Left lung (tissue), 10 donors: ENCODE results near the gene ENPP5. TPM values are rescaled to one million over a fixed set of nuclear protein-coding genes. Genes with fewer than 3 reads are reported as not detected.

Source experiments
- ATAC-seq: fragments of 200-7000 bp; cut with Tn5 transposase; one replicate; pipeline ENCODE4 v1.9.1; 2020; ENCODE audit warnings: moderate library complexity
- DNase-seq, 4 donors: peaks; one replicate each; pipeline ENCODE4 v3.0.0-alpha.2; 2013 to 2020
- H3K27ac ChIP-seq, 2 donors: fragments of 200-600 bp; sonication (generic) in 1 of 2; one replicate each; pipeline versions ENCODE4 v1.5.0 to v1.8.0; 2020 to 2021
- H3K27me3 ChIP-seq, 2 donors: fragments of 200-600 bp; sonication (generic) in 1 of 2; one replicate each; pipeline versions ENCODE4 v1.5.0 to v1.8.0; 2020 to 2021
- H3K36me3 ChIP-seq, 2 donors: fragments of 200-600 bp; sonication (generic) in 1 of 2; one replicate each; pipeline versions ENCODE4 v1.5.0 to v1.8.0; 2020 to 2021
- H3K4me1 ChIP-seq, 2 donors: fragments of 200-600 bp; one replicate each; pipeline ENCODE4 v1.8.0; 2021
- H3K4me3 ChIP-seq, 2 donors: fragments of 200-600 bp; sonication (generic) in 1 of 2; one replicate each; pipeline versions ENCODE4 v1.5.0 to v1.8.0; 2020 to 2021; ENCODE audit warnings: mild to moderate bottlenecking in 1 of 2
- H3K9me3 ChIP-seq, 2 donors: fragments of 200-600 bp; sonication (generic) in 1 of 2; one replicate each; pipeline versions ENCODE4 v1.5.0 to v1.8.0; 2020 to 2021
- intact Hi-C, 2 donors: fragments of 100-400 bp; cut with DNase I; formaldehyde crosslinking; loops; one replicate each; pipeline versions ENCODE4 v1.11.2 to v1.14.2; 2022
- polyA plus RNA-seq, 6 donors: library from polyadenylated mRNA; unstranded; fragments of 120-200 nt; gene quantifications; one replicate each; pipeline ENCODE4 v1.2.1, GENCODE V29; 2013; ENCODE audit not compliant: insufficient read length in 6 of 6
- total RNA-seq, 2 donors: library from RNA; stranded (reverse); fragmentation: NEBNext Ultra II Directional; extraction: Animal tissue kit (Norgen Biotek cat#: 25700); gene quantifications; one replicate each; pipeline ENCODE4 v1.2.1, GENCODE V29; 2021
- TF ChIP-seq, protein P1 (sequence below), 2 donors: fragments of 200-600 bp; sonication (generic) in 1 of 2; IDR thresholded peaks; one replicate each; pipeline versions ENCODE4 v1.5.0 to v1.8.0; 2021; ENCODE audit warnings: antibody characterized with exemption in 2 of 2
- donor health status: DM: no; HTN: yes; CAD: no.
- donor health status: DM: no; HTN: no; CAD: no.

Gene ENPP5
- total and polyA plus RNA-seq, 8 donors: 7.7 to 17.1 (median 10.7) TPM

DNA sequence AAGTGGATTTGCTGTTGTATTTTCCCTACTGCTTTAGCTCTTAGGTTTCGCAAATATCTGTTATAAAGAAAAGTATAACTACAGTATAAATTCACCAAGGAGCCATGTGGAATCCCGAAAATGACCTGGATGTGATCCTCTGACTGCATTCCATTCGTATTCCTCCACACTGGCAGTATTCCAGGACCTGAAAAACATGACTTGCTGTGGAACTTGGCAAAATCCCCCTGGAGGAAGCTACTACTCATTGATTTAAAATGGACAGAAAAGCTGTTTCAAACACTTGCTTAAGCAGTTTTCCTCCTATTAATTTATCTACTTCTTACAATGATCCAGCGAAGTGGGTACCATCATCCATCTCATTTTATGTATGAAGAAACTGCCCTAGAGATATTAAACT, 13.3 kb upstream of the ENPP5 start:
- H3K4me3 ChIP-seq: no peak overlapping the region
- no peaks in the 10 kb centered on the region for H3K27me3 ChIP-seq
- TF ChIP-seq, protein P1, sequence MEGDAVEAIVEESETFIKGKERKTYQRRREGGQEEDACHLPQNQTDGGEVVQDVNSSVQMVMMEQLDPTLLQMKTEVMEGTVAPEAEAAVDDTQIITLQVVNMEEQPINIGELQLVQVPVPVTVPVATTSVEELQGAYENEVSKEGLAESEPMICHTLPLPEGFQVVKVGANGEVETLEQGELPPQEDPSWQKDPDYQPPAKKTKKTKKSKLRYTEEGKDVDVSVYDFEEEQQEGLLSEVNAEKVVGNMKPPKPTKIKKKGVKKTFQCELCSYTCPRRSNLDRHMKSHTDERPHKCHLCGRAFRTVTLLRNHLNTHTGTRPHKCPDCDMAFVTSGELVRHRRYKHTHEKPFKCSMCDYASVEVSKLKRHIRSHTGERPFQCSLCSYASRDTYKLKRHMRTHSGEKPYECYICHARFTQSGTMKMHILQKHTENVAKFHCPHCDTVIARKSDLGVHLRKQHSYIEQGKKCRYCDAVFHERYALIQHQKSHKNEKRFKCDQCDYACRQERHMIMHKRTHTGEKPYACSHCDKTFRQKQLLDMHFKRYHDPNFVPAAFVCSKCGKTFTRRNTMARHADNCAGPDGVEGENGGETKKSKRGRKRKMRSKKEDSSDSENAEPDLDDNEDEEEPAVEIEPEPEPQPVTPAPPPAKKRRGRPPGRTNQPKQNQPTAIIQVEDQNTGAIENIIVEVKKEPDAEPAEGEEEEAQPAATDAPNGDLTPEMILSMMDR (IDR thresholded peaks at IDR 0.05): no peak
- no peaks in the 10 kb centered on the region for H3K4me1 ChIP-seq
- intact Hi-C loops: no loop called here
- ATAC-seq (no peak), DNase-seq (no peak)
- H3K9me3 ChIP-seq: no peaks in the 10 kb centered on the region
- no peak overlapping the region for H3K27ac ChIP-seq
- H3K36me3 ChIP-seq: no peaks in the 10 kb centered on the region

DNA sequence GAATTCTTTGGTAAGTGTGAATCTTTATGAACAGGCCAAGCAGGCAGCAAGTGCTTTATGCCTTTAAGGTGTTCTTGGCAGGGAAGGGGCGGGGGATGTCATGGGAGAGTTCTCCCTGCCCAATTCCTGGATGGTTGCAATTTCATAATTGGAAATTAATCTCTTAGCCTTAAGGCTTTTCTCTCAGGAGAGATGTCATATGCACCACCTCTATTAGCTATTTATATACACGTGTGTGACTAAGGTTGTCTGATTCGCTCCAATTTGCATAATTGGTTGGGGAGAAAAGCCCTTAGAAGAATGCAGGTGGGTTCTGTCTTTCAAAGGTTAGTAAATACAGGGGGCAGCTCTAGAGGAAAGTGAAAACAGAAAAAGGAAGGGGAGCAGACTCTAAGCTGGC, 5.2 kb upstream of the ENPP5 start:
- Histone ChIP-seq H3K9me3 (no peaks in the 10 kb centered on the region), H3K27ac (no peak overlapping the region), H3K36me3 (no peaks in the 10 kb centered on the region), H3K4me1 (peaks cover 0 to 6% of the 10 kb centered on the region in 2 donors), H3K4me3 (no peak overlapping the region), H3K27me3 (peaks cover 0 to 9% of the 10 kb centered on the region in 2 donors)
- no peak for ATAC-seq
- TF ChIP-seq, protein P1 (IDR thresholded peaks at IDR 0.05): no peak
- intact Hi-C loops: no loop called here
- no peak for DNase-seq

DNA sequence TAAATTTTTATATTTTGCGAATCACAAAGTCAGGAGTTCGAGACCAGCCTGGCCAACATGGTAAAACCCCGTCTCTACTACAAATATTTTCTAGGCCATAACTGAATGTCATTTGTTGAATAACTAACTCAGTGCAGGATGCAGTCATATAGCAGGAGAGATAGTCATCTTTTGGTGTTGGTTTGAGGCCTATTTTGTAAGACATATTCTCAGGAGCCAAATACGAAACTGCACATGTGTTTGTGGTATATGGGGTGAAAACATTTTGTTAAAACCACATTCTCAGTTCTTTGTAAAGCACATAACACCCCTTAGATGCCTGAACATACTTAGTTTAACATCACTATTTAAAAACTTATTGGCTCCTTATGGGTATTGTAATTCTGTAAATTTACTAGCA, 4.7 kb upstream of the ENPP5 start:
- no peak for DNase-seq
- H3K27me3 ChIP-seq: peaks cover 0 to 14% of the 10 kb centered on the region in 2 donors
- peaks cover 0 to 6% of the 10 kb centered on the region in 2 donors for H3K4me1 ChIP-seq
- ATAC-seq: no peak
- intact Hi-C loops: no loop called here
- no peak overlapping the region for H3K4me3 ChIP-seq
- no peaks in the 10 kb centered on the region for H3K36me3 ChIP-seq
- H3K27ac ChIP-seq: no peak overlapping the region
- no peaks in the 10 kb centered on the region for H3K9me3 ChIP-seq
- TF ChIP-seq, protein P1 (IDR thresholded peaks at IDR 0.05): no peak

DNA sequence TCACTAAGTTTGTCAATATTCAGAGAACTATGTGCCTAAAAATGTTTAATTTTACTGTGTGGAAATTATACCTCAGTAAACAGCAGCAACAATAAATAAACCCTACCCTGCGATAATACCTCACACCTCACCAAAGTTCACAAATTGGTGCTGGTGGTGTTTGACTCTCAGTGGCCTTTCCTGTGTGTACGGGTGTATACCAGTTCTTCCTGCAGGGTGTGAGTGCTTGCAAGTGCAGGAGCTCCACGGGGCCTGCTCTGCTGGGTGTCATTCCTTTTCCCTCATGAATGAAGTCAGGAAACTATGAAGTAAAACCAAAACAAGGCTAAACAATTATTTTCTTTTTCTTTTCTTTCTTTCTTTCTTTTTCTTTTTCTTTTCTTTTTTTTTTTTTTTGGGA, 4.1 kb upstream of the ENPP5 start:
- peaks cover 0 to 6% of the 10 kb centered on the region in 2 donors for H3K4me1 ChIP-seq
- no peak overlapping the region for H3K27ac ChIP-seq
- ATAC-seq: no peak
- TF ChIP-seq, protein P1 (IDR thresholded peaks at IDR 0.05): no peak
- H3K9me3 ChIP-seq: no peaks in the 10 kb centered on the region
- DNase-seq: no peak
- H3K27me3 ChIP-seq: peaks cover 0 to 19% of the 10 kb centered on the region in 2 donors
- no peak overlapping the region for H3K4me3 ChIP-seq
- intact Hi-C loops: no loop called here
- H3K36me3 ChIP-seq: no peaks in the 10 kb centered on the region

DNA sequence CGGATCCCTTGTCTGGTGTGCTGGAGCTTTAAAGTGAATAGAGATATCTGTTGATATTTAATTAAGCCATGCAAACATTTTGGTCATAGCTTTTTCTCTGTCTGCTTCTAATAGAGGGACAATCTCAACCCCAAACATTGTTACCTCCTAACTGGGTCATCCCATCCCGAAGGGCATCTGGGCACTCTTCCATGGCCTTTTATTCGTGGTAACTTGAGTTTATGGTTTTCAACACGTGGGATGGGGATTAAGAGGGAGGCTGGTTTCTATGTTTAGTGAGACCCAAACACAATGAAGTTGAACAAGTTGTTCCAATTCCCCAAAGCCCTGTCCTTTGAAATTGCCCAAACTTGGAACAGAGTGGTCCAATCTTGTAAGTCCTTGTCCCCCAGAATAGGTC, 1.4 kb upstream of the ENPP5 start:
- Histone ChIP-seq H3K9me3 (no peaks in the 10 kb centered on the region), H3K4me1 (peaks cover 0 to 6% of the 10 kb centered on the region in 2 donors), H3K36me3 (no peaks in the 10 kb centered on the region), H3K27ac (no peak overlapping the region), H3K4me3 (no peak overlapping the region), H3K27me3 (peaks cover 0 to 27% of the 10 kb centered on the region in 2 donors)
- intact Hi-C loops: no loop called here
- DNase-seq (no peak), ATAC-seq (no peak)
- TF ChIP-seq, protein P1 (IDR thresholded peaks at IDR 0.05): no peak
